NB4 (cell line): ENCODE measurements around the gene CMIP.

Experiments
- DNase-seq: peaks from one replicate; pipeline ENCODE4 v3.0.0; 2010; ENCODE audit warnings: low read depth
- H3K4me3 ChIP-seq: one replicate; pipeline ENCODE4 v1.5.1; 2011; ENCODE audit warnings: mild to moderate bottlenecking, low read depth, low read length, moderate library complexity
- CTCF ChIP-seq: IDR thresholded peaks from one replicate; pipeline ENCODE4 v1.5.1; 2012; ENCODE audit warnings: low read depth, low read length
- MAX ChIP-seq: IDR thresholded peaks from 2 replicates; pipeline ENCODE4 v1.6.1; 2011; ENCODE audit warnings: low read depth, low read length
- MYC ChIP-seq: IDR thresholded peaks from 2 replicates; pipeline ENCODE4 v1.6.1; 2011; ENCODE audit warnings: low read depth, low read length
- POLR2A ChIP-seq: IDR thresholded peaks from 2 replicates; pipeline ENCODE4 v1.6.1; 2011; ENCODE audit warnings: mild to moderate bottlenecking; ENCODE audit not compliant: insufficient read length; ENCODE audit errors: extremely low read depth

The CMIP gene

GRCh38 chr16:81481207-81481821 is 36.7 kb downstream of the CMIP start:
- TF ChIP-seq POLR2A (no peak), MYC (peak; percentile 85), MAX (peak; percentile 67)
- no peak overlapping the region for H3K4me3 ChIP-seq
- peak; percentile 100 for DNase-seq

GRCh38 chr16:81482329-81483063 is 37.9 kb downstream of the CMIP start:
- no peak for TF ChIP-seq MYC
- peak; percentile 43 for DNase-seq
- no peak overlapping the region for H3K4me3 ChIP-seq

GRCh38 chr16:81483064-81483969 is 38.7 kb downstream of the CMIP start:
- no peak for TF ChIP-seq MAX
- no peak for TF ChIP-seq MYC
- TF ChIP-seq POLR2A = no peak
- no peak for TF ChIP-seq CTCF
- no peak overlapping the region for H3K4me3 ChIP-seq
- DNase-seq = peak; percentile 70

- no peak for DNase-seq
- no peak overlapping the region for H3K4me3 ChIP-seq
- TF ChIP-seq MYC (no peak), POLR2A (no peak), CTCF (no peak), MAX (no peak)
These were observed 39.5 kb downstream of the CMIP start for GRCh38 chr16:81483970-81484595.

GRCh38 chr16:81484908-81485624 is 40.5 kb downstream of the CMIP start:
- H3K4me3 ChIP-seq = no peak overlapping the region
- no peak for DNase-seq
- TF ChIP-seq MAX (no peak), CTCF (no peak), MYC (no peak), POLR2A (no peak)

GRCh38 chr16:81485824-81486539 is 41.4 kb downstream of the CMIP start:
- DNase-seq = peak; percentile 39
- no peak overlapping the region for H3K4me3 ChIP-seq
- TF ChIP-seq POLR2A (no peak), MYC (no peak), CTCF (no peak), MAX (no peak)
